ENCODE data around the gene MAGI3.

Gene MAGI3

GRCh38 chr1:113660088-113660487 lies 269.8 kb downstream of the MAGI3 start:
- no peak for DNase-seq

GRCh38 chr1:113662101-113662500 lies 271.8 kb downstream of the MAGI3 start:
- no peak for DNase-seq

GRCh38 chr1:113663165-113663951 lies 273.0 kb downstream of the MAGI3 start:
- DNase-seq, result no peak

GRCh38 chr1:113665071-113665470 lies 274.8 kb downstream of the MAGI3 start:
- DNase-seq, result no peak

GRCh38 chr1:113666126-113666525 lies 275.8 kb downstream of the MAGI3 start:
- no peak for DNase-seq

GRCh38 chr1:113669988-113670387 lies 279.7 kb downstream of the MAGI3 start:
- no peak for DNase-seq

GRCh38 chr1:113670650-113671049 lies 280.3 kb downstream of the MAGI3 start:
- DNase-seq, result no peak

- DNase-seq, result no peak
These were observed 282.2 kb downstream of the MAGI3 start for GRCh38 chr1:113672491-113672890.

- no peak for DNase-seq
These were observed 284.3 kb downstream of the MAGI3 start for GRCh38 chr1:113674591-113674990.

GRCh38 chr1:113675302-113675701 lies 285.0 kb downstream of the MAGI3 start:
- no peak for DNase-seq

- DNase-seq, result no peak
These were observed 286.2 kb downstream of the MAGI3 start for GRCh38 chr1:113676524-113676923.

GRCh38 chr1:113677250-113678158 lies 287.2 kb downstream of the MAGI3 start:
- DNase-seq, result peak; percentile 14

- no peak for DNase-seq
These were observed 287.8 kb downstream of the MAGI3 start for GRCh38 chr1:113678159-113678469.

GRCh38 chr1:113681596-113682337 lies 291.5 kb downstream of the MAGI3 start:
- no peak for DNase-seq

GRCh38 chr1:113683384-113684152 lies 293.3 kb downstream of the MAGI3 start:
- DNase-seq, result no peak

GRCh38 chr1:113684153-113684541 lies 293.8 kb downstream of the MAGI3 start:
- no peak for DNase-seq

- DNase-seq, result no peak
These were observed 296.7 kb downstream of the MAGI3 start for GRCh38 chr1:113686891-113687618.

- no peak for DNase-seq
These were observed 300.9 kb downstream of the MAGI3 start for GRCh38 chr1:113691184-113691583.

- no peak for DNase-seq
These were observed 302.0 kb downstream of the MAGI3 start for GRCh38 chr1:113692342-113692741.

- DNase-seq, result no peak
These were observed 302.6 kb downstream of the MAGI3 start for GRCh38 chr1:113692824-113693431.

GRCh38 chr1:113694910-113695309 lies 304.6 kb downstream of the MAGI3 start:
- DNase-seq, result no peak

Measured in central memory CD4-positive, alpha-beta T cell (primary cell).